ENCODE data around the gene KIRREL2.
"Not testable (repeated sequence)": the region's sequence is repeated elsewhere in the genome, so short reads cannot be mapped to it uniquely, and the experiment has no call there.

The KIRREL2 gene

DNA sequence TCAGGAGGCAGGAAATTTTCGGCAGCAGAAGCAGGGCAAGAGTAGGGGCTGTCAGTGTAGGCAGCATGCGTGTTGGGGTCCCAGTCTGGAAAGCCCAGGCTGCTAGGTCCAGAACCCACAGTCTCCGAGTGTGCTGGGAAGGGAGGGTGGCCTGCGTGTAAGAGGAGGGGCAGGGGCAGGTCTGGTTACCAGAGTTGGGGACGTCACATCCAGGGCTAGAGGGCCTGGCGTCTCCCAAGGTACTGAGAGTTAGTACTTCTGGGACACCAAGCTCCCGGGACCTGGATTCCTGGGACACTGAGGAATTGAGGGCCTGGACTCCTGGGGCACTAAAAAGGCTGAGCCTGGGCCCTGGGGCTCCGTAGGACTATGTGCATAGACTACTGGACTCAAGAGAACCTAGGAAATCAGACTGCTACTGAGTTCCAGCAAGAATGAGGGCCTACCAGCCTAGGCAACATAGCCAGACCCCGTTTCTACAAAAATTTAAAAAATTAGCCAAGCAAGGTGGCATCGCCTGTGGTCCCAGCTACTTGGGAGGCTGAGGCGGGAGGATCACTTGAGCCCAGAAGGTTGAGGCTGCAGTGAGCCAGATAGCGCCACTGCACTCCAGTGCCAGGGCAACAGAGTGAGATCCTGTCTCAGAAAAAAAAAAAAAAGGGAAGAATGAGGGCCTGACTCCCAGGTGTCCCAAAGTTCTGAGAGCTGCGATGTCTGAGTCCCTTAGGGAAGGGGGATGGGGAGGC, 41.2 kb downstream of the KIRREL2 start:
- DNase-seq (ENCODE audit: low read depth, low spot score): no peak

DNA sequence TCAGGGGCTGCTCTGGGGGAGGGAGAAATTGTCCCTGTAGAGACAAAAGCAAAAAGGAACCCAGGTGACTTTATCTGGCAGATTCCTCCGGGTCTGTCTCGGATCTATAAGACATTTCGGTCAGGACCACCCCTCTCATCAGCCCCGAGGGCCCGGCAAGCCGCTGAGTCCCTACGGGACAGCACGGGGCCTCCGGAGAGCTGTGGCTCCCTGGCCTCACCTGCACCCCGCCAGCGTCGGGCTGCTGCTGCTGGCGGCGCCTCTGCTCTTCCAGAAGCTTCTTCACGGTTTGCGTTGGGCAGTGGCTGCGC, 41.7 kb downstream of the KIRREL2 start:
- DNase-seq (ENCODE audit: low read depth, low spot score): no peak

GRCh38 chr19:35899547-35900214, 43.0 kb downstream of the KIRREL2 start:
- peak; percentile 75 for DNase-seq (ENCODE audit: low read depth, low spot score)

- no peak for DNase-seq (ENCODE audit: low read depth, low spot score)
These were observed 44.4 kb downstream of the KIRREL2 start for GRCh38 chr19:35901055-35901644.

DNA sequence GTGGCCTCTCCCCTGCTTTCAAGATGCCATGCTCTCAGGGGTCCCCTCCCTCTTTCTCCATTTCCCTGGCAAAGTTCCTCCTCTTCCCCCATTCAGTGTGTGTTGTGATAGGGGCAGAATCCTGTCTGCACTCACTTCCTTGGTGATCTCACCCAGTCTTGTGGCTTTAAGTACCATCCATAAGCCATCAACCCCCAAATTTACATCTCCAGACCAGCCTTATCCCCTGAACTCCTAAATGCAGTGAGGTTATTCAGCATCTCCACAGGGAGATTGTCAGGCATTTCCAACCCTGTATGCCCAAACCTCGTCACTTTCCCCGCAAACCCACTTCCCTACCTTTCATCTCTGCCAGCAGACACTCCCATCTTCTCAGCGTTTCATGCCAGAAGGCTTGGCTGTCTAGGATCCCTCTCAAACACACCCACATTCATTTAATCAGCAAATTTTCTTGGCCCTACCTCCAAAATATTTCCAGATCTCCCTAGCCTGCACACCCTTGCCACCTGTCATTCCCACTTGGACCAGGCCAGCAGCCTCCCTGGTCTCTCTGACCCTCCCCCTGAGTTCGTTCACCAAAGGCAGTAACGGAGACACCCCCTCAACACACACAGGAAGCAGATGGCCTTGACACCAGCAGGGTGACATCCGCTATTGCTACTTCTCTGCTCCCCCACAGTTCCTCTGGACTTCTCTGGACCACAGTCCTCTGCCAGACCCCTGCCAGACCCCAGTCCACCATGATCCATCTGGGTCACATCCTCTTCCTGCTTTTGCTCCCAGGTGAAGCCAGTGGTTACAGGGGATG, 45.3 kb downstream of the KIRREL2 start, which contains the start of gene HCST:
HCST (plus strand) TSS at position 676 of the 808 bp plus-strand sequence; CDS start at position 741, 65 bp downstream.
- DNase-seq (ENCODE audit: low read depth, low spot score): no peak

DNA sequence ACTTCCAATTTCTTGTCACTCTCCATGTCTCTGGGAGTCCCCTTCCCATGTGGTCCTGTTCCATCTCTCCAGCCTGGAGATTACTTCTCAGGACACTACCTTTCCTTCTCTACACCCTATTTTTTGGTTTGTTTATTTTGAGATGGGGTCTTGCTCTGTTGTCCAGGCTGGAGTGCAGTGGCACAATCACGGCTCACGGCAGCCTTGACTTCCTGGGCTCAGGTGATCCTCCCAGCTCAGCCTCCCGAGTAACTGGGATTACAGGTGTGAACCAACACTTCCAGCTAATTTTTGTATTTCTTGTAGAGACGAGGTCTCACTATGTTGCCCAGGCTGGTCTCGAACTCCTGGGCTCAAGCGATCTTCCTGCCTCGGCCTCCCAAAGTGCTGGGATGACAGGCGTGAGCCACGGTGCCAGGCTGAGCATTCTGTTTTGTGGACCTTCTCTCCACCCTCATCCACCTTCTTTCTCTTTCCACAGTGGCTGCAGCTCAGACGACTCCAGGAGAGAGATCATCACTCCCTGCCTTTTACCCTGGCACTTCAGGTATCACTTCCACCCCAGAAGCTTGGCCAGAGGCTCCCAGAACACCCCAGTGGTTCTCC, 46.3 kb downstream of the KIRREL2 start:
- DNase-seq (ENCODE audit: low read depth, low spot score): no peak

- DNase-seq (ENCODE audit: low read depth, low spot score): peak; percentile 75
These were observed 47.0 kb downstream of the KIRREL2 start for GRCh38 chr19:35903550-35904179.

DNA sequence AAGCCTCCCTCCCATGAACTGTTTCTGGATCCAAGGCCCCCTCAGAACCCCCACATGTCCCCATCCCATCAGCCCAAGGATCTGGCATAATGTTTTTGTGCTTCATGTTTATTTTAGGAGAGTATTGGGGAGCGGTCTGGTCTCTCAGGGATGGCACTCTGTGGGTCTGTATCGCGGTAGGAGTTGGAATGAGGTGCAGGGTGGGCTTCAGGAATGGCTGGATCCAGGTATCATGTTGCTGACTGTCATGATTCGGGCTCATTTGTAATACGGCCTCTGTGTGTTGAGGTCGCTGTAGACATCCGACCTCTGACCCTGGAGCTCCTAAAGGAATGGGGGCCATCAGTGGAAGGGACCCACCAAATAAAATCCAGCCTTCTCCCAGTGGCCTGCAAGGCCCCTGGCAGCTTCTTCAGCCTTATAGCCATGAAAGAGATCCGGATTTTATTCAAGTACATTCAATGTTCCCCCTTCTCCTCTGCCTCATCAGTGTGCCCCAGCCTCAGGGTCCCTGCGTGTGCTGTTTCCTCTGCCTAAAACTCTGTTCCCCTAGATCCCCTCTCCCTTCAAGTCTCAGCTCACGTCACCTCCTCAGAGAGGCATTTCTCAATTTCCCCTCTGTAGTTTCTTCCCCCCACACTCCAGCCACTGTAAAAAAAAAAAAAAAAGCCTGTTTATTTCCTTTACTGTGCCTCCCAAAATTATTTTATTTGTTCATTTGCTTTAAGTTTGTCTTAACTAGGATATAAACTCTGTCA, 47.8 kb downstream of the KIRREL2 start:
- no peak for DNase-seq (ENCODE audit: low read depth, low spot score)

DNA sequence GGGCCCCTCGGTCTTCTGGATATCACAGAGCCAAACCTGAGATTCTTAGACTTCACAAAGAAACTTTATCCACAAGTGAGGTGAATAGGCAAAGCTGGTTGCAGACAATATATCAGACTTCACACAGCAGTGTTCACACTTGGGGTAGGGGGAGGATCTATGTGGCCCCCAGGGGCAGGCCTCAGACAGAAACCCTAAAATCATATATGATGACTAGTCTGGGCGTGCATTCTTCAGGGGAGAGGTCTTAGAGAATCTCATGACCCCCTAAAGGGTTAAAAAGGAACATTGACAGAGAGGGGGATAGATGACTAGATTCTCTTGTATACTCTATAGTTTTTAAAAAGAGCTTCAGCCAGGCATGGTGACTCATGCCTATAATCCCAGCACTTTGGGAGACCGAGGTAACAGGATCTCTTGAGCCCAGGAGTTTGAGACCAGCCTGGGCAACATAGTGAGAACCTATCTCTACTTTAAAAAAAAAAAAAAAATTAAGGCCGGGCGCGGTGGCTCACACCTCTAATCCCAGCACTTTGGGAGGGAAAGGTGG, 48.5 kb downstream of the KIRREL2 start:
- DNase-seq (ENCODE audit: low read depth, low spot score): no peak

DNA sequence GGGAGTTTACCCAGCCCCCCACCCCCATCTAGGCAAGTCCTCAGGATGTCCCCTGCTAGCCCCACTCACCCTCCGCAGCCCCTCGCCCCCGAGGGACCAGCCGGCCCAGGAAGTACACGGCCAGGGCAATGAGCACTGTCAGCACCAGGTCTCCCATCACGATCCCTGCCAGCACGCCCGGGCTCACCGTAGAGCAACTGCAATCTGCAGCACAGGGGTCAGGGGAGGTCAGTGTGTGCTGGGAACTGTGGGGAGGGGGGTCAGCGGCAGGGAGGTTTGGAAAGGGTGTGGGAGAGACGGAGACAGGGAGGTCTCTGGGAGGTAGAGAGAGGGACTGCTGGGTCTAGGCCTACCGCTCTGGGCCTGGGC, 50.6 kb downstream of the KIRREL2 start:
- no peak for DNase-seq (ENCODE audit: low read depth, low spot score)

DNA sequence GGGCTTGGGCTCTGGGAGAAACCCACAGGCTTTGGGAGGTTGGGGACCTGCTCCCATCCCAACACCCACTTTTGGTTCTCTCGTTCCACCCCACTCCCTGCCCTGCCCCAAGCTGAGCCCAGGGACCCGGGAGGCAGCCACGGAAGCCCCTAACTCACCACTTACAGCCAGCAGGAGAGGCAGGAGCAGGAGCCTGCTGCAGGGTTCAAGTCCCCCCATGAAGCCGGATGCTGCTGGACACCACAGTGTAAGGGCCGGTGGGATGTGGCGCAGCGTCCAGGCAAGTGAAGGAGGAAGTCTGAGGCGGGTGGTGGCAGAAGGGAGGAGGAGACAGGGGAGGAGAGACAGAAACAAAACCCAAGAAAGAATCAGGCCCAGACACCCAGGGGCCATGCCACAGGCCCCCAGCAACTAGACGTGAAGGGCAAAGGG, 51.3 kb downstream of the KIRREL2 start, which contains the start of gene TYROBP:
TYROBP (minus strand) TSS at position 286 of the 432 bp plus-strand sequence; CDS start at position 219, 67 bp downstream.
- DNase-seq (ENCODE audit: low read depth, low spot score): no peak

DNA sequence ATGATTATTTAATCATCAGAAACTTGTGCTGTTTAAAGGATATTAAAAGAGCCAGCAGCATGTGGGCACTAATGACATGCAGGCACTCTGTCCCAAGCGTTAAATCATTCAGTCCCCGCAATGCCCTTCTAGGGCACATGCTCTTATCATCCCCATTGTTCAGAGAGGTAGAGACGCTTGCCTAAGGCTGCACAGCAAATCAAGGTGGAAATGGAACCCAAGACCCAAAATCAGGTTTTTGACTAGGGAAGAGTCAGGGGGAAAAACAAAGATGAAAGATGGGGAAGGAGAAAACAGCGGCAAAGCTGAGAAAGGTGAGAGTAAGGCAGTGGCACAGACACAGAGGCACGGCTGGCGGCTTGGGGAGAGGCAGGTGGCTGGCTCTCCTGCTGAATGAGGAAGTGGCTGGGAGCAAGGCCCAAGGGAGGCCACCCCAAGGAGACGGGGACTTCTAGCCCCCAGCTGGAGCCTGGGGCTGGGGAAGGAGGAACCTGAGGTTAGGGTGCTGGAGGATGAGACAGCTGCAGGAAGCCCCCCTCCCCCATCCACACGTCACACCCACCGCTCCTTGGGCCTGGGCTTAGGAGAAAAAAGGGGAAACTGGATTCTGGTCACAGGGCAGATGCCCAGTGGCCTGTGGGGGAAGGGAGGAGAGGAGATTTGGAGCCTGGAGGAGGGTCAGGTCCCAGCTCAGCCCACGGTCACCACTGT, 52.4 kb downstream of the KIRREL2 start:
- DNase-seq (ENCODE audit: low read depth, low spot score): no peak

- DNase-seq (ENCODE audit: low read depth, low spot score): no peak
These were observed 52.9 kb downstream of the KIRREL2 start for GRCh38 chr19:35909684-35910035.

DNA sequence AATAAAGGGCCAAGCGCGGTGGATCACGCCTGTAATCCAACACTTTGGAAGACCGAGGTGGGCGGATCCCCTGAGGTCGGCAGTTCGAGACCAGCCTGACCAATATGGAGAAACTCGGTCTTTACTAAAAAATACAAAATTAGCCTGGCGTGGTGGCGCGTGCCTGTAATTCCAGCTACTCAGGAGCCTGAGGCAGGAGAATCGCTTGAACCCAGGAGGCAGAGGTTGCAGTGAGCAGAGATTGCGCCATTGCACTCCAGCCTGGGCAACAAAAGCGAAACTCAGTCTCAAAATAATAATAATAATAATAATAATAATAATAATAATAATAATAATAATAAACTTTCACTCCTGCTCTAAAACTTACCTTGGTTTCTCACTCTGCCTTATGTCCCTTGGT, 53.6 kb downstream of the KIRREL2 start:
- DNase-seq (ENCODE audit: low read depth, low spot score): not testable (repeated sequence)

GRCh38 chr19:35911173-35911572, 54.5 kb downstream of the KIRREL2 start:
- DNase-seq (ENCODE audit: low read depth, low spot score): no peak

- DNase-seq (ENCODE audit: low read depth, low spot score): no peak
These were observed 55.1 kb downstream of the KIRREL2 start for GRCh38 chr19:35911790-35912189.

- DNase-seq (ENCODE audit: low read depth, low spot score): no peak
These were observed 56.9 kb downstream of the KIRREL2 start for GRCh38 chr19:35913589-35913988.

DNA sequence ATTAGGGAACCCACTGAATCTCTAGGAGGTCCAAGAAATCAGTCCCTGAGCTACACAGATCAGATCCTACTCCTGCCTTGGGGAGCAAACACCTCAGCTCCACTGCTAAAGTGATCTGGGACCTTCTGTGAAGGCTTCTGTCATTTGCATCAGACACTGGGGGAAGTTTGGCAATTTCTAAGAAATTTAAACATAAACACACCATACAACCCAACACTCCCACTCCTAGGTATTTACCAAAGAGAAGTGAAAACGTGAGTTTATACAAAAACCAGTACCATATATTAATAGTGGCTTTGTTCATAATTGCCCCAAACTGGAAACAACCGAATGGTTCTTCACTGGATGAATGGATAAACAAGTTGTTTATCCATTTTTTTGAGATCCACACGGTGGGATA, 58.7 kb downstream of the KIRREL2 start:
- no peak for DNase-seq (ENCODE audit: low read depth, low spot score)

All from activated CD4-positive, CD25-positive, alpha-beta regulatory T cell treated with anti-CD3 and anti-CD28 coated beads, Interleukin-2, amount 50 U/mL, for 16 hours (primary cell).